ENCODE results near the gene CERCAM.

Gene CERCAM

DNA sequence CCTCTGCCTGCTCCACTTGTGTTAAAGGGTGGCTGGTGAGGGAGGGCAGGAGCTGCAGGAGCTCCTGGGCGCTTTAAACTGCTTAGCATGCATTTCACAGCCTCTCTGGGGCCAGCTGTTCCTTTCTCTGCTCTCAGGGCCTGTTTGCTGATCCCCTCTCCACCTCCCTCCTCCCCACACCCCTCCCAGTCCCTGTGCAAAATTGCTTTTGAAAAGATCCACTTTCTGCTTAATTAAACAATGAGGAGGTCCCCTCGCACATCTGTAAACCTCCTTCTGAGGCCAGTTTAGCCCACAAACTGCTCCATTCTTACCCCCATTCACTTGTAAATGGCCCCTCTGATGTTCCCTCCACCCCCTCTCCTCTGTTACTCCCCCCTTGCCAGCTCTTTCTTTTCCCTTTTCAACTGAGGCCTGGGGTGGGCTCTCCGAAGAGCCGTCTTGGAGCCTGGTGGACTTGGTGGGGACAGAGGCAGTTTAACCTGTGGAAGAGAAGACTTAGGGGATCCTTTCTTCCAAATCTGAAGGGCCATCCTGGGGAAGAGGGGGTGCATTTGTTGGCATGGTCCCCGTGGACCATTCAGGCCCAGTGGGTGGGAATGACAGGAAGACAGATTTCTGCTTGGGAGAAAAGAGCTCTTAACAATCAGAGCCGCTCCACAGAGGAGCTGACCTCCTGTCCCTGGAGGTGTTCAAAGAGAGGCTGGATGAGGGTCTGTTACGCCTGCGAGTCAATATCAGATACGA is 37.5 kb upstream of the CERCAM start (continued):
- TF ChIP-seq ARNTL (CRISPR knock-in tag; IDR thresholded peaks at IDR 0.05; ENCODE audit: borderline replicate concordance, low read depth) (no peak), CSDC2 (CRISPR knock-in tag; IDR thresholded peaks at IDR 0.05) (no peak), OSR1 (CRISPR knock-in tag; IDR thresholded peaks at IDR 0.05) (no peak)
- TF ChIP-seq, protein P1, sequence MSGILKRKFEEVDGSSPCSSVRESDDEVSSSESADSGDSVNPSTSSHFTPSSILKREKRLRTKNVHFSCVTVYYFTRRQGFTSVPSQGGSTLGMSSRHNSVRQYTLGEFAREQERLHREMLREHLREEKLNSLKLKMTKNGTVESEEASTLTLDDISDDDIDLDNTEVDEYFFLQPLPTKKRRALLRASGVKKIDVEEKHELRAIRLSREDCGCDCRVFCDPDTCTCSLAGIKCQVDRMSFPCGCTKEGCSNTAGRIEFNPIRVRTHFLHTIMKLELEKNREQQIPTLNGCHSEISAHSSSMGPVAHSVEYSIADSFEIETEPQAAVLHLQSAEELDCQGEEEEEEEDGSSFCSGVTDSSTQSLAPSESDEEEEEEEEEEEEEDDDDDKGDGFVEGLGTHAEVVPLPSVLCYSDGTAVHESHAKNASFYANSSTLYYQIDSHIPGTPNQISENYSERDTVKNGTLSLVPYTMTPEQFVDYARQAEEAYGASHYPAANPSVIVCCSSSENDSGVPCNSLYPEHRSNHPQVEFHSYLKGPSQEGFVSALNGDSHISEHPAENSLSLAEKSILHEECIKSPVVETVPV (CRISPR knock-in tag; IDR thresholded peaks at IDR 0.05), result no peak

DNA sequence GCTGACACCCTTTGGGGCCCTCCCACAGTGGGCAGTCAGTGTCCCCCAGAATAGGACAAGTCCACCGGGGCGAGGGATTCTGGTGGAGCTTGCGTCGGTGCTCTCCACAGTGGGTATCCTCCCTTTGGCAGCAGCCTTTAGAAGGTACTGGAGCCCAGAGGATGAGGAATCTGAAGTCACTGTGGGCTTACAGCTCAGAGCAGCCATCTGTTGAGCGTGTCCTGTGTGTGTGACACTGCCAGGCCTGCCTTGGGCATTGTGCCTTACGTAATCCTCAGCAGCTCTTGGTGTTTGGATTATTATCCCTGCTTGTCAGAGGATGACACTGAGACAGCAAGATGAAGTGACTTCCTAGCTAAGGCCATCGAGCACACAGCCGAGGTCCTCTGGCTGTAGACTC is 36.9 kb upstream of the CERCAM start:
- no peak for ATAC-seq

DNA sequence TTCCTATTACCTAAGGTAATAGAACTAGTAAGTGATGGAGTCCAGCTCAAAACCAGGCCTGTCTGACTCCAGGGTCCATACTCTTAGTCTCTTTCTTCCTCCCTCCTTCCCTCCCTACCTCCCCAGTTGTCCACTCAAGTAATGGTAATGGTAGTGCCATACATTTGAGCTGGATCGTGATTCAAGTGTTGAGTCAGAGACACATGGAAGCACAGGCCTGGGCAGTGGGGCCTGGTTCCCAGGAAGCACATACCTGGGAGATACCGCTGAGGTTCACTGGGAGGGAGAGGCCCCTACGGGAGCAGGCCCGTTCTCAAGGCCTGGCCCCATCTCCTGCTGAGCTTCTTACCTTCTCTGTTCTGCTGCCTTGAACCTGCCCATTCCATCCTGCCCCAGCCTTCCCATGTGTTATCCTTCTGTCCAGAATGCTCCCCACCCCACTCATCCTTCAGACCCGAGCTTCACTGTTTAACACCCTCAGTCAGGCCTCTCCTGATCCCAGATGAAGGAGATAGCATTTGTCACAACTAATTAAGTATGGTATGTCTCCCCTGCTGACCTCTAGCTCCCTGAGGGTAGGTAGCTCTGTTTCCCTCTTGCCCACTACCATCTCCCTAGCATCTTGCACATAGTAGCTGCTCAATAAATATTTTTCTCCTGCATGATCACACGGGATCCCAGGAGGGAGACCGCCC is 35.7 kb upstream of the CERCAM start:
- no peak for TF ChIP-seq PPARA (CRISPR knock-in tag; IDR thresholded peaks at IDR 0.05; ENCODE audit: borderline replicate concordance)
- TF ChIP-seq OSR1 (CRISPR knock-in tag; IDR thresholded peaks at IDR 0.05), result no peak
- TF ChIP-seq ZNF70 (CRISPR knock-in tag; IDR thresholded peaks at IDR 0.05), result no peak
- TF ChIP-seq ESRRG (CRISPR knock-in tag; IDR thresholded peaks at IDR 0.05), result no peak
- no peak for TF ChIP-seq ZNF8 (CRISPR knock-in tag; IDR thresholded peaks at IDR 0.05)
- TF ChIP-seq, protein P2, sequence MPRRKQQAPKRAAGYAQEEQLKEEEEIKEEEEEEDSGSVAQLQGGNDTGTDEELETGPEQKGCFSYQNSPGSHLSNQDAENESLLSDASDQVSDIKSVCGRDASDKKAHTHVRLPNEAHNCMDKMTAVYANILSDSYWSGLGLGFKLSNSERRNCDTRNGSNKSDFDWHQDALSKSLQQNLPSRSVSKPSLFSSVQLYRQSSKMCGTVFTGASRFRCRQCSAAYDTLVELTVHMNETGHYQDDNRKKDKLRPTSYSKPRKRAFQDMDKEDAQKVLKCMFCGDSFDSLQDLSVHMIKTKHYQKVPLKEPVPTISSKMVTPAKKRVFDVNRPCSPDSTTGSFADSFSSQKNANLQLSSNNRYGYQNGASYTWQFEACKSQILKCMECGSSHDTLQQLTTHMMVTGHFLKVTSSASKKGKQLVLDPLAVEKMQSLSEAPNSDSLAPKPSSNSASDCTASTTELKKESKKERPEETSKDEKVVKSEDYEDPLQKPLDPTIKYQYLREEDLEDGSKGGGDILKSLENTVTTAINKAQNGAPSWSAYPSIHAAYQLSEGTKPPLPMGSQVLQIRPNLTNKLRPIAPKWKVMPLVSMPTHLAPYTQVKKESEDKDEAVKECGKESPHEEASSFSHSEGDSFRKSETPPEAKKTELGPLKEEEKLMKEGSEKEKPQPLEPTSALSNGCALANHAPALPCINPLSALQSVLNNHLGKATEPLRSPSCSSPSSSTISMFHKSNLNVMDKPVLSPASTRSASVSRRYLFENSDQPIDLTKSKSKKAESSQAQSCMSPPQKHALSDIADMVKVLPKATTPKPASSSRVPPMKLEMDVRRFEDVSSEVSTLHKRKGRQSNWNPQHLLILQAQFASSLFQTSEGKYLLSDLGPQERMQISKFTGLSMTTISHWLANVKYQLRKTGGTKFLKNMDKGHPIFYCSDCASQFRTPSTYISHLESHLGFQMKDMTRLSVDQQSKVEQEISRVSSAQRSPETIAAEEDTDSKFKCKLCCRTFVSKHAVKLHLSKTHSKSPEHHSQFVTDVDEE (CRISPR knock-in tag; IDR thresholded peaks at IDR 0.05), result no peak
- no peak for TF ChIP-seq CSDC2 (CRISPR knock-in tag; IDR thresholded peaks at IDR 0.05)
- TF ChIP-seq TCF4 (CRISPR knock-in tag; IDR thresholded peaks at IDR 0.05; ENCODE audit: borderline replicate concordance), result no peak
- no peak for TF ChIP-seq GLIS3 (CRISPR knock-in tag; IDR thresholded peaks at IDR 0.05)
- ATAC-seq, result no peak

More for the DNA sequence above, 36.9 kb upstream of the CERCAM start:
- no peak for TF ChIP-seq PPARA (CRISPR knock-in tag; IDR thresholded peaks at IDR 0.05; ENCODE audit: borderline replicate concordance)

DNA sequence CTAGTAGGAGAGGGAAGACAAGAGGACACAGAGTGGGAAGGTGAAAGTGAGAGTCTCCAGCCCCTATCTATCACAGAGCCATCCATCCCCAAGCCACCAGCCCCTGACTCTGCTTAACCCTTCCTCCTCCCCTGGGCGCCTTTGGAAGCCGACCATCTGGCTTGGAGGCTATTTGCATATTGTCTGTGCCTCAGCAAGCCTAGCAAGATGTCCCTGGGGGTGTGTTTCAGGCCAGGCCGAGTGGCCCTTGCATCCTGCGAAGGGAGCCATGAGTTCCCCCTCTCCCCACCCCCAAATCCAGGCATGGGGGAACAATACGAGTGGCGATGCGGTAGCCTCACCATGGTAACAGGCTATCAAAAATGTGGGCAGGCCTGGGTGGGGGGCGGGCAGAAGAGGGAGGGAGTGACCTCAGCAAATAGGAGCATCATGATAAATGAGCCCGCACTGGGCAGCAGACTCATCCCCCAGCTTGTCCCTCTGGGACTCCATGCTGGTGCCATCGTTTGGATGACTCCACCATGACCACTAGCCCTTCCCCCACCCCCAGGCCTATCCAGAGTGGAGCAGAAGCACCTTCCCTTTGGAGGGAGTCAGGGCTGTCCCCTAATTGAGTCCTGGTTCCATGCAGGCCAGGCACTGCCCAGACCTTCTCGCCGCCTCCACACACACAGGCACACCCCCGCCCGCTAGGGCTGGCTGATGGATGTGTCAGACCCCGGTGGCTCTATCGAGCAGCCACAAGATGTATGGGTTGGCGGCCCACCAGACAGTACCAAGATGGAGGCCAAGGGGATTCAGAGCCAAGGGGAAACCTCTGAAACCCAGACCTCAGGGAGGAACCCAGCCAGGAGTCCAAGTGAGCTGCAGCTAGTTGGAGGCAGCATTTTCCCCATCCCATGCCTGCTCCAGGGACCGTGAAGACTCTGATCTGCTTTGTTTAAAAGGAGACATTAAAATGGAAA is 34.9 kb upstream of the CERCAM start:
- no peak for ATAC-seq
- TF ChIP-seq RARB (CRISPR knock-in tag; IDR thresholded peaks at IDR 0.05) (no peak), TCF4 (CRISPR knock-in tag; IDR thresholded peaks at IDR 0.05; ENCODE audit: borderline replicate concordance) (no peak), ZNF565 (CRISPR knock-in tag; conservative IDR thresholded peaks at IDR 0.05; ENCODE audit: low read depth) (no peak)

DNA sequence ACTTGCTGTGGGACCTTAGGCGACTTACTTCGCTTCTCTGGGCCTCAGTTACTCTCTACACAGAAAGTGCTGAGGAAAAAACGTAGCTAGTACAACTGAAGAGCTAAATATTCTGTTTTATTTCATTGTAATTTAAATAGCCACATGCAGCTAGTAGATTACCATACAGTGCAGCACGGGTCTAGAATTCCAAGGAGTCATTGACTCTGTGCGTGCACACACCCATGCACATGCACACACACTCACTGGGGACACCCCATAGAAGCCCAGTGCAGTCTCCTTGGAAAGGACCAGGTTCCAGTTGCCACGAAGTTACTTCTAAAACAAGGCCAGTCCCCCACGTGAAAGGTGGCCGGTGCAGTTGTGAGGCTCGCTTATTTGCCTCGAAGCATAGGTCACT is 32.5 kb upstream of the CERCAM start:
- ATAC-seq, result no peak
- TF ChIP-seq ZNF8 (CRISPR knock-in tag; IDR thresholded peaks at IDR 0.05) (no peak), ZNF70 (CRISPR knock-in tag; IDR thresholded peaks at IDR 0.05) (no peak), ZNF565 (CRISPR knock-in tag; conservative IDR thresholded peaks at IDR 0.05; ENCODE audit: low read depth) (no peak), GLIS3 (CRISPR knock-in tag; IDR thresholded peaks at IDR 0.05) (no peak), TOX (CRISPR knock-in tag; IDR thresholded peaks at IDR 0.05; ENCODE audit: borderline replicate concordance) (no peak), ZFP30 (CRISPR knock-in tag; IDR thresholded peaks at IDR 0.05) (no peak), ZFP3 (CRISPR knock-in tag; IDR thresholded peaks at IDR 0.05) (no peak), RARB (CRISPR knock-in tag; IDR thresholded peaks at IDR 0.05) (no peak), ARNTL (CRISPR knock-in tag; IDR thresholded peaks at IDR 0.05; ENCODE audit: borderline replicate concordance, low read depth) (no peak)
- TF ChIP-seq, protein P3, sequence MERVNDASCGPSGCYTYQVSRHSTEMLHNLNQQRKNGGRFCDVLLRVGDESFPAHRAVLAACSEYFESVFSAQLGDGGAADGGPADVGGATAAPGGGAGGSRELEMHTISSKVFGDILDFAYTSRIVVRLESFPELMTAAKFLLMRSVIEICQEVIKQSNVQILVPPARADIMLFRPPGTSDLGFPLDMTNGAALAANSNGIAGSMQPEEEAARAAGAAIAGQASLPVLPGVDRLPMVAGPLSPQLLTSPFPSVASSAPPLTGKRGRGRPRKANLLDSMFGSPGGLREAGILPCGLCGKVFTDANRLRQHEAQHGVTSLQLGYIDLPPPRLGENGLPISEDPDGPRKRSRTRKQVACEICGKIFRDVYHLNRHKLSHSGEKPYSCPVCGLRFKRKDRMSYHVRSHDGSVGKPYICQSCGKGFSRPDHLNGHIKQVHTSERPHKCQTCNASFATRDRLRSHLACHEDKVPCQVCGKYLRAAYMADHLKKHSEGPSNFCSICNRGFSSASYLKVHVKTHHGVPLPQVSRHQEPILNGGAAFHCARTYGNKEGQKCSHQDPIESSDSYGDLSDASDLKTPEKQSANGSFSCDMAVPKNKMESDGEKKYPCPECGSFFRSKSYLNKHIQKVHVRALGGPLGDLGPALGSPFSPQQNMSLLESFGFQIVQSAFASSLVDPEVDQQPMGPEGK (CRISPR knock-in tag; IDR thresholded peaks at IDR 0.05; ENCODE audit: borderline replicate concordance), result no peak
- TF ChIP-seq, protein P4, sequence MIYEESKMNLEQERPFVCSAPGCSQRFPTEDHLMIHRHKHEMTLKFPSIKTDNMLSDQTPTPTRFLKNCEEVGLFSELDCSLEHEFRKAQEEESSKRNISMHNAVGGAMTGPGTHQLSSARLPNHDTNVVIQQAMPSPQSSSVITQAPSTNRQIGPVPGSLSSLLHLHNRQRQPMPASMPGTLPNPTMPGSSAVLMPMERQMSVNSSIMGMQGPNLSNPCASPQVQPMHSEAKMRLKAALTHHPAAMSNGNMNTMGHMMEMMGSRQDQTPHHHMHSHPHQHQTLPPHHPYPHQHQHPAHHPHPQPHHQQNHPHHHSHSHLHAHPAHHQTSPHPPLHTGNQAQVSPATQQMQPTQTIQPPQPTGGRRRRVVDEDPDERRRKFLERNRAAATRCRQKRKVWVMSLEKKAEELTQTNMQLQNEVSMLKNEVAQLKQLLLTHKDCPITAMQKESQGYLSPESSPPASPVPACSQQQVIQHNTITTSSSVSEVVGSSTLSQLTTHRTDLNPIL (CRISPR knock-in tag; IDR thresholded peaks at IDR 0.05; ENCODE audit: low read depth), result no peak
- TF ChIP-seq, protein P1 (CRISPR knock-in tag; IDR thresholded peaks at IDR 0.05), result no peak
- TF ChIP-seq, protein P2 (CRISPR knock-in tag; IDR thresholded peaks at IDR 0.05), result no peak
